ENCODE results near the gene LRRC3. TPM values are rescaled to one million over a fixed set of nuclear protein-coding genes. Genes with fewer than 3 reads are reported as not detected.

Gene LRRC3
- total RNA-seq, 1 donor from 2014 or later, result 9.1 TPM

DNA sequence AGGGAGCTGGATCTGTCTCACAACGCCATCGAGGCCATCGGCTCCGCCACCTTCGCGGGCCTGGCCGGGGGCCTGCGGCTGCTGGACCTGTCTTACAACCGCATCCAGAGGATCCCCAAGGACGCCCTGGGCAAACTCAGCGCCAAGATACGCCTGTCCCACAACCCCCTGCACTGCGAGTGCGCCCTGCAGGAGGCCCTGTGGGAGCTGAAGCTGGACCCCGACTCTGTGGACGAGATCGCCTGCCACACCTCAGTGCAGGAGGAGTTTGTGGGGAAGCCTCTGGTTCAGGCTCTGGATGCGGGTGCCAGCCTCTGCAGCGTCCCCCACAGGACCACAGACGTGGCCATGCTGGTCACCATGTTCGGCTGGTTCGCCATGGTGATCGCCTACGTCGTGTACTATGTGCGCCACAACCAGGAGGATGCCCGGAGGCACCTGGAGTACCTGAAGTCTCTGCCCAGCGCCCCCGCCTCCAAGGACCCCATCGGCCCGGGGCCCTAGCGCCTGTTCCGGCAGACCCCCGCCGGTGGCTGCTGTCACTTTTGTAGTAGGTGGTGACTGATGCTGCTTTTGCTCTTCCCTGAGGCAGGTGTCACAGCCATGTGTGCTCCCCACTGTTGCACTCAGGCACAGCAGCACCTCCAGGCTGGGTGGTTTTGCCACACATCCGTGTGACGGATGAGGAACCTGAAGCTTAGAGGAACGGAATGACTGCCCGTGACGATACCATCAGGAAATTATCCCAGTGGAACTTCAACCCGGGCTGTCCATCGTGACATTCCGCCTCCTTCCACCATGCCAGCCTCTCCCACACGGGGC, 1.8 kb downstream of the LRRC3 start:
- Mint-ChIP-seq H3K4me1 (ENCODE audit: unreplicated experiment) (peaks cover 5% of the 10 kb centered on the region), H3K27ac (ENCODE audit: unreplicated experiment) (no peak overlapping the region), H3K36me3 (ENCODE audit: low read depth, unreplicated experiment) (peaks cover 4% of the 10 kb centered on the region), H3K27me3 (ENCODE audit: unreplicated experiment) (no peaks in the 10 kb centered on the region), H3K4me3 (ENCODE audit: unreplicated experiment) (no peak overlapping the region), H3K9me3 (ENCODE audit: unreplicated experiment) (no peaks in the 10 kb centered on the region)
- DNase-seq (ENCODE audit: low spot score), result no peak
- no peak for TF ChIP-seq CTCF (IDR thresholded peaks at IDR 0.05; ENCODE audit: unreplicated experiment)

- H3K36me3 Mint-ChIP-seq (ENCODE audit: low read depth, unreplicated experiment), result peaks cover 4% of the 10 kb centered on the region
- H3K27ac Mint-ChIP-seq (ENCODE audit: unreplicated experiment), result no peak overlapping the region
- H3K27me3 Mint-ChIP-seq (ENCODE audit: unreplicated experiment), result peaks cover 4% of the 10 kb centered on the region
- H3K4me1 Mint-ChIP-seq (ENCODE audit: unreplicated experiment), result peaks cover 5% of the 10 kb centered on the region
- DNase-seq (ENCODE audit: low spot score), result no peak
- no peaks in the 10 kb centered on the region for H3K9me3 Mint-ChIP-seq (ENCODE audit: unreplicated experiment)
- no peak for TF ChIP-seq CTCF (IDR thresholded peaks at IDR 0.05; ENCODE audit: unreplicated experiment)
- no peak overlapping the region for H3K4me3 Mint-ChIP-seq (ENCODE audit: unreplicated experiment)
Measured at GRCh38 chr21:44458971-44459711, 3.8 kb downstream of the LRRC3 start.

DNA sequence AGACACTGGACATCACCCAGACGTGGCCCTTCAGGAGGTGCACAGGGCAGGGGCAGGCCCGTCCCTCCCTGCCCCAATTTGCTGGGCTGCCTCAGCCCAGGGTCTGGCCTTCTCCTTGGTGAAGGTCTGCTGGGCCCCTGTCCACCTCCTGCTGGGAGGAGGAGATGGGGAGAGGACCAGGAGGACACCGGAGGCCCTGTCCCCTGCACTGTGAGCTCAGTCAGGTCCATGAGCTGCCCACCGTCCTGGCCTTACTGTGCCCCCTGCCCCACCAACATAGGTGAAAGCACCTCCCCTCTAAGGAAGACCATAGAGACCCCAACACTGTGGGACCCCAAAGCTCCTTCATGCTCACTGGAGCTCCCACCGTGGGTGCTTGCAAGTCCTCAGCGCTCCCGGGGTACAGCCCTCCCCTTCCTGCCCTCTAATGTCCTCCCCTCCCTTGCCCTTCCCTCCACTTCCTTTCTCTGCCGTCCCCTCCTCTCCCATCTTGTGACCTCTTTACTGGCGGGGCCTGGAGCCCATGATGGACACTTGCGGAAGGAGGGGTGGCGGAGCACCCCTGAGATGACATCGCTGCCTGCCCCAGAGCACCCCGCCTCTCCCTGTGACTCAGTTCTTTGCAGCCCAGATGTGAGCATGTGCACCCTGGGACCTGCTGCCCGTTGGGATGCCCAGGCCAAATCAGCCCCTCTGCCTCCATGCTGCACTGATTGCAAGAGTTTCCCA, 4.6 kb downstream of the LRRC3 start:
- Mint-ChIP-seq H3K4me1 (ENCODE audit: unreplicated experiment) (peaks cover 5% of the 10 kb centered on the region), H3K27ac (ENCODE audit: unreplicated experiment) (no peak overlapping the region), H3K36me3 (ENCODE audit: low read depth, unreplicated experiment) (no peaks in the 10 kb centered on the region), H3K9me3 (ENCODE audit: unreplicated experiment) (no peaks in the 10 kb centered on the region), H3K4me3 (ENCODE audit: unreplicated experiment) (no peak overlapping the region), H3K27me3 (ENCODE audit: unreplicated experiment) (peaks cover 4% of the 10 kb centered on the region)
- no peak for DNase-seq (ENCODE audit: low spot score)
- no peak for TF ChIP-seq CTCF (IDR thresholded peaks at IDR 0.05; ENCODE audit: unreplicated experiment)

- H3K27me3 Mint-ChIP-seq (ENCODE audit: unreplicated experiment), result peaks cover 4% of the 10 kb centered on the region
- no peaks in the 10 kb centered on the region for H3K36me3 Mint-ChIP-seq (ENCODE audit: low read depth, unreplicated experiment)
- TF ChIP-seq CTCF (IDR thresholded peaks at IDR 0.05; ENCODE audit: unreplicated experiment), result no peak
- no peak overlapping the region for H3K4me3 Mint-ChIP-seq (ENCODE audit: unreplicated experiment)
- H3K9me3 Mint-ChIP-seq (ENCODE audit: unreplicated experiment), result no peaks in the 10 kb centered on the region
- H3K4me1 Mint-ChIP-seq (ENCODE audit: unreplicated experiment), result peaks cover 5% of the 10 kb centered on the region
- DNase-seq (ENCODE audit: low spot score), result no peak
- no peak overlapping the region for H3K27ac Mint-ChIP-seq (ENCODE audit: unreplicated experiment)
Measured at GRCh38 chr21:44460441-44460755, 5.1 kb downstream of the LRRC3 start.
